Left ventricle myocardium superior (tissue), 1 donor: ENCODE results near the gene DCBLD1. TPM values are rescaled to one million over a fixed set of nuclear protein-coding genes. Genes with fewer than 3 reads are reported as not detected.
"Not testable (repeated sequence)": the region's sequence is repeated elsewhere in the genome, so short reads cannot be mapped to it uniquely, and the experiment has no call there.

Source experiments
- ATAC-seq: fragments of 200-7000 bp; cut with Tn5 transposase; one replicate; pipeline ENCODE4 v1.9.1; 2020; ENCODE audit warnings: mild to moderate bottlenecking, moderate library complexity
- DNase-seq: peaks from one replicate; pipeline ENCODE4 v3.0.0-alpha.2; 2020
- intact Hi-C: fragments of 100-400 bp; cut with micrococcal nuclease; formaldehyde crosslinking; loops from one replicate; pipeline ENCODE4 v1.11.0; 2022
- total RNA-seq: library from RNA; stranded (reverse); fragmentation: NEBNext Ultra II Directional; extraction: Animal tissue kit (Norgen Biotek cat#: 25700); gene quantifications from one replicate; pipeline ENCODE4 v1.2.1, GENCODE V29; 2021
- donor health status: DM: no; HTN: yes; CAD: no; lungs with severe emphysema.

The DCBLD1 gene
- total RNA-seq, 1 donor from 2014 or later = 6.0 TPM

DNA sequence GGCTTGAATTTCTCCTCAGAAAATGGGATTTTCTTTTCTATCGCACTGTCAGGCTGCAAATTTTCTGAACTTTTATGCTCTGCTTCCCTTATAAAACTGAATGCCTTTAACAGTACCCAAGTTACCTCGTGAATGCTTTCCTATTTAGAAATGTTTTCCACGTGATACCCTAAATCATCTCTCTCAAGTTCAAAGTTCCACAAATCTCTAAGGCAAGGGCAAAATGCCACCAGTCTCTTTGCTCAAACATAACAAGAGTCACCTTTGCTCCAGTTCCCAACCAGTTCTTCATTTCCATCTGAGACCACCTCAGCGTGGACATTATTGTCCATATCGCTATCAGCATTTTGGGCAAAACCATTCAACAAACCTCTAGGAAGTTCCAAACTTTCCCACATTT lies 35.5 kb downstream of the DCBLD1 start:
- DNase-seq, intact Hi-C loops, ATAC-seq: not testable (repeated sequence)

DNA sequence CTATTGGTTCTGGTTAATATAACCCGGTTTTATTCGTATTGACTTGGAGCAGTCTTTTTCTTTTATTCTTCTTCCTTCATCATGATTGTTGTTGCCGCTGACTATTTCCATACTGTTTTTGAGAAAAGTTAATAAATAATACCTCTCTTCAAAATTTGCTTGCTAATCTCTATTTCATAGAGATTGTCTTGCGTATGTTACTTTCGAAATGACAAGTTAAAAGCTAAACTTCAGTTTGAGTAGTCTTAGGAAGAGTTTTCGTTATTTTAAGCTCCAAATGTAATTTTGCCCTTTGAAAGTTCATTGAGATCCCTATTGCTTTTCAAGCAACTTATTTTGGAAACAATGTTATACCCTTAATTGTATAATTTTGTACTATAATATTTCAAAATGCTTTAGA lies 36.4 kb downstream of the DCBLD1 start:
- ATAC-seq = no peak

DNA sequence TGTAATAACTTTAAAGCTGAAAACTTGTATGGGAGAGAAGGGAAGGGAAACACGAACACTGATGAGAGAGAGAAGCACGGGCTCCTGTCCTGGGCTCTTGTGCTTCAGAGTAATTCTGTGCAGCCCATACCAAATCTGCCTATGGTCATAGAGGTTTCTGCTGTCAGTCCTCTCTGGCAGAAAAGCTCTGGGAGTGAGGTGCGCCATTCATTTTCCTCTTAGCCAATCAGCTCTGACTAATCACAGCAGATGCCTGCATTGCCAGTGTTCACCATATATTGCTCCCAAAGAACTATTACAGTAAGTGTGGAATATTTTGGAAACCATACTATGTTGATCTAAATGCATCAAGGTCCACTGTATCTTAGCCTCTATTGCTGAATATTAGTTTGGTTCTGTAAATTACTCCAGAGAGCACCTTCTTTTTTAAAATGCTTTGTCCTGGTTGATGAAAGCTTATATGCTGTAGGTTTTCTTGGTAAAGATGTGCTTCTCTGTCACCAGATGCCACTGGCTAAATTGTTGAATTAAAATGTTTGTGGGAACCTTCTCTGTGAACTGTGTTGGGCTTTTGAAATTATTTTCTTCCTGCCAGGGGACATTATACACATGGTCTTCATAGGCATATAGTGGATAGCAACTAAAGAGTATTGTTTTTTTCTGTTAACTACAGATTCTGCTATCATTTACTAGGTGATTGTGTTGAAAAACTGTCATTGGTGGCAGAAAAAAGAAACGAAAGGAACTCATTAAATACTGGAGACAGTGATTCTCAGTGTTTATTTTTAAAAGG lies 38.3 kb downstream of the DCBLD1 start:
- ATAC-seq (no peak), DNase-seq (no peak)
- intact Hi-C loops = no loop called here

More for the DNA sequence above, 36.4 kb downstream of the DCBLD1 start:
- intact Hi-C loops = no loop called here
- DNase-seq = no peak

DNA sequence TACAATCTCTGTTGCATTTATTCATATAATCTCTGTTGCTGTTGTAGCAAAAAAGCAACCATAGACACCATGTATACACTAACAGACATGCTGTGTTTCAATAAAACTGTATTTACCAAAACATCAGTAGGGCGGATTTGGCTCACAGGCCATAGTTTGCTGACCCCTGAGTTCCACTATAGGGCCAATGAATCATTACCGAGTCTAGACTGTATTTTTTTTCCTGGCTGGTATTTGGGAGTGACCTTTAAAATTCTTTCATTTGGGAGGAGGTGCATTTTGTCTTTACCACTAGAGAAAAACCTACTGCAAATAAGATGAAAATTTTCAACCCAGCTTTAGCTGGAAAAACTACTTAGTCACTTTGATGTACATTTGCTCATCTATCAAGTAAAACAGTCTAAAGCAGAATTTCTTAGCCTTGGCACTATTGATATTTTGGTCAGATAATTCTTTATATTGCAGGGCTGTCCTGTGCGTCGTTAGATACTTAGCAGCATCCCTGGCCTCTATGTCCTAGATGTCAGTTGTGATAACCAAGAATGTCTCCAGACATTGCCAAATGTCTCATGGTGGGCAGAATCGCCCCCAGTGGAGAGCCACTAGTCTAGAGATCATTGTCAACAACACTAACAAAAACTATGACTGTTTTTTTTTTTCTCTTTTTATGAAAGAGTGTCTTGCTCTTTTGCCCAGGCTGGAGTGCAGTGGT lies 39.5 kb downstream of the DCBLD1 start:
- intact Hi-C loops = no loop called here
- ATAC-seq = no peak
- no peak for DNase-seq

DNA sequence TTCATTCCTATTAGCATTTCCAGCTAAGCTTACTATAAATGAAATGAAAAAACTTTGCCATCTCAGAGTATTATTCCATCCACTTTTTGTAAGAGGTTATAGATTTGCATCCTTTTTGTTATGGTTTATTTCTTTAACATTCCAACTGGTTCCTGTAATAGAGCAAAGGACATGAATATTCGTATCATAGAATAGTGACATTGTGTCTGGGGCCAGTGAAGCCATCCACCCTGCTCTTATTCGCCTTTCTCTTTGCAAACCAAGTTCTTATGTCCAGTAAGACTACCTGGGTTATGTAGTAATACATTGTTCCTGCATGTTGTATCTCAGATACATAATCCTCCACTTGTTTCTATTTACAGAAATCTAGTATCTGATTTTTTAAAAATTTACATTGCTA lies 43.1 kb downstream of the DCBLD1 start:
- ATAC-seq = no peak
- intact Hi-C loops = no loop called here
- DNase-seq = no peak

- DNase-seq (no peak), ATAC-seq (no peak)
- intact Hi-C loops = no loop called here
These were observed 48.2 kb downstream of the DCBLD1 start for GRCh38 chr6:117530467-117531242.

- no peak for ATAC-seq
- DNase-seq = no peak
- intact Hi-C loops = no loop called here
These were observed 48.9 kb downstream of the DCBLD1 start for GRCh38 chr6:117531346-117531745.

DNA sequence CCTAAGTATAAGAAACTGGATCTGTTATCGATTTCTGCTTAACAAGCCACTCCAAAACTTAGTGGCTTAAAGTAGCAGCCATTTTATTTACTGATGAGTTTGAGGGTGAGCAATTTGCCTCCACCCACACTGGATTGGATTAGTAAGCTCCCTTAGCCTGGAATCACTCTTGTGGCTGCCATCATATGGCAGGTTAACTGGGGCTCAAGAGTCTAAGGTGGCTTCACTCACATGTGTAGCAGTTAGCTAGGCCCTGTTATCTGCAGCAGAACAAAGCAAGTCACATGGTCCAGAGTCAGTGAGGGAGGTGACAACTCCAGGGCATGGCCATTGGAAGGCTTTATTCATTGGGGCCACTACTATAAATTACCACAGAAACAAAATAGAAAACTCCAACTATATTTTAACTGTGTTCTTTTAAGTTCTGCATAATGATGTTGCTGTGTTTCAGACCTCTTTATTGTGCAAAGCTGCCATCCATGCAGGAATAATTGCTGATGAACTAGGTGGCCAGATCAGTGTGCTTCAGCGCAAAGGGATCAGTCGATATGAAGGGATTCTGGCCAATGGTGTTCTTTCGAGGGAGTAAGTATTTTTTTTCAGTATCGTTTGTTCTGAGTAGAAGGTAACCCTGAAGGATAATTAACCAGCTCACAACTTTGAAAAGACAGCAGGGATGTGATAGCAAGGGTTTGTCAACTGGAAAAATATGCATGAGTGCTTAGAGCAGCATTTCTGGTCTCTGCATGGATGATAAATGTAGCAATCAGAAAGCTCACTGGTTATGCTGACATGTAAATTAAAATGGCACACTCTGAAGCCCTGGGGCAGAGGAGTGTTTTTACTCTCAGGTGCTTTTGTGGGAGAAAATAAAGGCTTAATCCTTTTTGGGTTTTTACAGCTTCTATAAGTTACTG lies 49.6 kb downstream of the DCBLD1 start:
- intact Hi-C loops = no loop called here
- ATAC-seq (no peak), DNase-seq (no peak)

- DNase-seq = no peak
- intact Hi-C loops = no loop called here
- no peak for ATAC-seq
These were observed 51.3 kb downstream of the DCBLD1 start for GRCh38 chr6:117533775-117534174.

- intact Hi-C loops = no loop called here
- peak; percentile 83 for ATAC-seq
- DNase-seq = no peak
These were observed 52.5 kb downstream of the DCBLD1 start for GRCh38 chr6:117534974-117535373.

GRCh38 chr6:117536317-117536716 lies 53.8 kb downstream of the DCBLD1 start:
- ATAC-seq = no peak
- DNase-seq = no peak
- intact Hi-C loops = no loop called here

- DNase-seq (no peak), ATAC-seq (no peak)
- intact Hi-C loops = no loop called here
These were observed 56.1 kb downstream of the DCBLD1 start for GRCh38 chr6:117538615-117539014.

- DNase-seq (no peak), ATAC-seq (no peak)
- intact Hi-C loops = no loop called here
These were observed 58.2 kb downstream of the DCBLD1 start for GRCh38 chr6:117540670-117541069.

DNA sequence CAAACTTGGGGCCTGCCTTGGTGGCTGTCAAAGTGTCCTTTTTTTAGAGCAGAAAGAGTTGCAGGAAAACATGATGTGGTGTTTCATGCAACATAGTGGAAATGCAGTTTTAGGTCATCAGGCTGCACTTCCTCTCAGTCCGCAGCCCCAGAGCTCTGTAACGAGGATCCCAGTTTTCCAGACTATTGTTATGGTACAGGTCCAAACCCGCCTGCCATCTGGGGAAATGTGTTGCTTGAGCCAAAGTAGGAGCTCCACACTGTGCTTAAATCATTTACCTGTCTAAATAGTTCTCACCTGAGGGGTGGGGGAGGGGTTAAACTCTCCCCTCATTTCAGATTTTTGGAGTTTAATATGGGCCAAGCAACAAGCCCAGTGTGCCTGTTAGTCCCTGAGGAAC lies 60.0 kb downstream of the DCBLD1 start:
- DNase-seq (no peak), ATAC-seq (no peak)
- intact Hi-C loops = no loop called here

- intact Hi-C loops = no loop called here
- ATAC-seq (no peak), DNase-seq (no peak)
These were observed 62.2 kb downstream of the DCBLD1 start for GRCh38 chr6:117544716-117545115.

GRCh38 chr6:117545161-117545595 lies 62.7 kb downstream of the DCBLD1 start:
- intact Hi-C loops = no loop called here
- ATAC-seq = no peak

DNA sequence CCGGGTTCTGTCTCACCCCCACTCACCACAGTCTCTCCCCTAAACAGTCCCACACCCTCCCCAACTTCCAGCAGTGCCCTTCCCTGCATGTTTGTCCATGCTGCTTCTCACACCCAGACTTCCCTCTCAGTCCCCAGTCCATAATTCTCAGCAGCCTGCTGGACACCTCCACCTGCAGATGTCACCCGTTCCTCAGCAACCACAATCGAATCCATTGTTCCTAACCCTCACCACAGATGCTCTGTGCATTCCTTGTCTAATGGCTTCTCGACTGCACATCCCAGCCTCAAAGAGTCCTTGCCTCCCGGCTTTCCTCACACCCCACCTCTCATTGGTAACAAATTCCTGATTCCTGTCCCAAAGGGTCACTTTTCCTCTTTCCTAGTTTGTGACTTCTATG lies 64.2 kb downstream of the DCBLD1 start:
- DNase-seq (no peak), ATAC-seq (no peak)
- intact Hi-C loops = no loop called here

More at GRCh38 chr6:117545161-117545595, 62.7 kb downstream of the DCBLD1 start:
- no peak for DNase-seq

GRCh38 chr6:117547688-117548621 lies 65.5 kb downstream of the DCBLD1 start:
- intact Hi-C loops = no loop called here
- DNase-seq (peak; percentile 80), ATAC-seq (peak; percentile 96)
